ENCODE measurements around the gene CELSR1. TPM values are rescaled to one million over a fixed set of nuclear protein-coding genes. Genes with fewer than 3 reads are reported as not detected.

CELSR1 gene
- total RNA-seq, 1 experiment from 2014 or later = 30.7 TPM

DNA sequence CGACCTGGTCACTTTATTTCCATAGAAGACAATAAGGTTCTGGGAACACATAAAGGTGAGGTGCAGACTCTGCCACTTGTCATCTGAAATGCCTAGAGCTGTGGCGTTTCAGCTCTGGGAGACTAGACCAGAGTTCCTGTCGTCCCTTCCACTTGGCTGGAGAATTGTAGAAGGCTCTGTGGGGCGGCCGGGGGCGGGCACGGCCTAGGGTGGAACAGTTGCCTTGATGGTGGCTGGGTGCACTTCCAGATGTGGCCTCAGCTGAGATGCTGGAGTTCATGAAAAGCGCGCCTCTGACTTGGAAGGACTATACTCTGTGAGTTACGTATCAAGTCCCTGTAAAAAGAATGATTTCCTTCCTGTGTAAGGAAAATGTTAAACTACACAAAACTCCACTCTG is 185.1 kb downstream of the CELSR1 start:
- in situ Hi-C loops (cut with HindIII; ENCODE audit: low pct_unique_long_range_greater_than_20kb, low sequenced_read_pairs) = no loop called here
- ChIA-PET CTCF (no interaction called here), POLR2A (no interaction called here)
- no peaks in the 10 kb centered on the region for H3K9me3 ChIP-seq (ENCODE audit: control insufficient read depth, insufficient read depth, low read depth, low read length)
- H3K27me3 ChIP-seq (ENCODE audit: control insufficient read depth, insufficient read depth, low read length) = no peaks in the 10 kb centered on the region
- DNase-seq (ENCODE audit: low read depth, low spot score) (no peak), ATAC-seq (no peak)
- intact Hi-C loops (cut with micrococcal nuclease; ENCODE audit: unreplicated experiment) = no loop called here
- no TSS peak for BruUV-seq (replicated peaks)
- H3K36me3 ChIP-seq (ENCODE audit: control insufficient read depth, insufficient read depth, low read length) = peaks cover 3% of the 10 kb centered on the region
- no peaks in the 10 kb centered on the region for H3K4me1 ChIP-seq (ENCODE audit: control insufficient read depth, insufficient read depth, low read length)
- TF ChIP-seq, protein P1, sequence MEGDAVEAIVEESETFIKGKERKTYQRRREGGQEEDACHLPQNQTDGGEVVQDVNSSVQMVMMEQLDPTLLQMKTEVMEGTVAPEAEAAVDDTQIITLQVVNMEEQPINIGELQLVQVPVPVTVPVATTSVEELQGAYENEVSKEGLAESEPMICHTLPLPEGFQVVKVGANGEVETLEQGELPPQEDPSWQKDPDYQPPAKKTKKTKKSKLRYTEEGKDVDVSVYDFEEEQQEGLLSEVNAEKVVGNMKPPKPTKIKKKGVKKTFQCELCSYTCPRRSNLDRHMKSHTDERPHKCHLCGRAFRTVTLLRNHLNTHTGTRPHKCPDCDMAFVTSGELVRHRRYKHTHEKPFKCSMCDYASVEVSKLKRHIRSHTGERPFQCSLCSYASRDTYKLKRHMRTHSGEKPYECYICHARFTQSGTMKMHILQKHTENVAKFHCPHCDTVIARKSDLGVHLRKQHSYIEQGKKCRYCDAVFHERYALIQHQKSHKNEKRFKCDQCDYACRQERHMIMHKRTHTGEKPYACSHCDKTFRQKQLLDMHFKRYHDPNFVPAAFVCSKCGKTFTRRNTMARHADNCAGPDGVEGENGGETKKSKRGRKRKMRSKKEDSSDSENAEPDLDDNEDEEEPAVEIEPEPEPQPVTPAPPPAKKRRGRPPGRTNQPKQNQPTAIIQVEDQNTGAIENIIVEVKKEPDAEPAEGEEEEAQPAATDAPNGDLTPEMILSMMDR (IDR thresholded peaks at IDR 0.05) = no peak
- no peak for TF ChIP-seq SIN3A (IDR thresholded peaks at IDR 0.05; ENCODE audit: borderline replicate concordance, insufficient read depth, low read depth, low read length)
- TF ChIP-seq, protein P2, sequence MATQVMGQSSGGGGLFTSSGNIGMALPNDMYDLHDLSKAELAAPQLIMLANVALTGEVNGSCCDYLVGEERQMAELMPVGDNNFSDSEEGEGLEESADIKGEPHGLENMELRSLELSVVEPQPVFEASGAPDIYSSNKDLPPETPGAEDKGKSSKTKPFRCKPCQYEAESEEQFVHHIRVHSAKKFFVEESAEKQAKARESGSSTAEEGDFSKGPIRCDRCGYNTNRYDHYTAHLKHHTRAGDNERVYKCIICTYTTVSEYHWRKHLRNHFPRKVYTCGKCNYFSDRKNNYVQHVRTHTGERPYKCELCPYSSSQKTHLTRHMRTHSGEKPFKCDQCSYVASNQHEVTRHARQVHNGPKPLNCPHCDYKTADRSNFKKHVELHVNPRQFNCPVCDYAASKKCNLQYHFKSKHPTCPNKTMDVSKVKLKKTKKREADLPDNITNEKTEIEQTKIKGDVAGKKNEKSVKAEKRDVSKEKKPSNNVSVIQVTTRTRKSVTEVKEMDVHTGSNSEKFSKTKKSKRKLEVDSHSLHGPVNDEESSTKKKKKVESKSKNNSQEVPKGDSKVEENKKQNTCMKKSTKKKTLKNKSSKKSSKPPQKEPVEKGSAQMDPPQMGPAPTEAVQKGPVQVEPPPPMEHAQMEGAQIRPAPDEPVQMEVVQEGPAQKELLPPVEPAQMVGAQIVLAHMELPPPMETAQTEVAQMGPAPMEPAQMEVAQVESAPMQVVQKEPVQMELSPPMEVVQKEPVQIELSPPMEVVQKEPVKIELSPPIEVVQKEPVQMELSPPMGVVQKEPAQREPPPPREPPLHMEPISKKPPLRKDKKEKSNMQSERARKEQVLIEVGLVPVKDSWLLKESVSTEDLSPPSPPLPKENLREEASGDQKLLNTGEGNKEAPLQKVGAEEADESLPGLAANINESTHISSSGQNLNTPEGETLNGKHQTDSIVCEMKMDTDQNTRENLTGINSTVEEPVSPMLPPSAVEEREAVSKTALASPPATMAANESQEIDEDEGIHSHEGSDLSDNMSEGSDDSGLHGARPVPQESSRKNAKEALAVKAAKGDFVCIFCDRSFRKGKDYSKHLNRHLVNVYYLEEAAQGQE (IDR thresholded peaks at IDR 0.05; ENCODE audit: insufficient read depth in 1 of 2, low read depth in 2 of 2, low read length in 1 of 2) = no peak
- H3K4me3 ChIP-seq (ENCODE audit: low read depth in 2 of 2, low read length in 2 of 2) = no peak overlapping the region
- no peak overlapping the region for H3K27ac ChIP-seq (ENCODE audit: low read length)

DNA sequence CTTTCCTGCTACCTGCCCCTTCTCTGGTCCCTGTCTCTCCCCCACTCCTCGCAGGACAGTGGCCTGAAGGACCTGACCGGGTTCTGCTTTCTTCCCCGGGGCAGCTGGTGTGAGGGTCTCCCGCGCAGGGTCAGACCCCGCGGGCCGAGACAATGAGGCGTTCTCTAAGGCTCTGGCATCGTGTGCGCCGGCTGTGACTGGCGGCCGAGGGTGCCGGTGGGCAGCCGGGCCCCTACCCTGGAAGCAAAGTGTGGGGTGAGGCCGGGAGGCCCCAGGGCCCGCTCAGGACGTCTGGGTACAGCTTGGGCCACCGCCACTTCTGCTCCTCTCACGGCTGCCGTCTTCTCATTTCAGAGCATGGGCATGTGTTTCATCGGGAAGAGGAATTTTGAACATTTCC is 185.7 kb downstream of the CELSR1 start:
- H3K36me3 ChIP-seq (ENCODE audit: control insufficient read depth, insufficient read depth, low read length) = peaks cover 3% of the 10 kb centered on the region

More for the DNA sequence above, 185.7 kb downstream of the CELSR1 start:
- ATAC-seq = no peak
- no peak for DNase-seq (ENCODE audit: low read depth, low spot score)
- no TSS peak for BruUV-seq (replicated peaks)
- TF ChIP-seq TCF7L2 (IDR thresholded peaks at IDR 0.05; ENCODE audit: low read depth, low read length) (no peak), POLR2AphosphoS5 (IDR thresholded peaks at IDR 0.05; ENCODE audit: low read depth, low read length) (no peak), SIN3A (IDR thresholded peaks at IDR 0.05; ENCODE audit: borderline replicate concordance, insufficient read depth, low read depth, low read length) (no peak)
- TF ChIP-seq, protein P2 (IDR thresholded peaks at IDR 0.05; ENCODE audit: insufficient read depth in 1 of 2, low read depth in 2 of 2, low read length in 1 of 2) = no peak
- TF ChIP-seq, protein P1 (IDR thresholded peaks at IDR 0.05) = no peak
- Histone ChIP-seq H3K4me3 (ENCODE audit: low read depth in 2 of 2, low read length in 2 of 2) (no peak overlapping the region), H3K4me1 (ENCODE audit: control insufficient read depth, insufficient read depth, low read length) (no peaks in the 10 kb centered on the region), H3K27me3 (ENCODE audit: control insufficient read depth, insufficient read depth, low read length) (no peaks in the 10 kb centered on the region), H3K27ac (ENCODE audit: low read length) (no peak overlapping the region), H3K9me3 (ENCODE audit: control insufficient read depth, insufficient read depth, low read depth, low read length) (no peaks in the 10 kb centered on the region)
- ChIA-PET POLR2A (no interaction called here), CTCF (no interaction called here)
- intact Hi-C loops (cut with micrococcal nuclease; ENCODE audit: unreplicated experiment) (no loop called here), in situ Hi-C loops (cut with HindIII; ENCODE audit: low pct_unique_long_range_greater_than_20kb, low sequenced_read_pairs) (no loop called here)
